Keratinocyte (primary cell): ENCODE results near the gene PRPF18.

Experiments
- EZH2 ChIP-seq: IDR thresholded peaks from one replicate; pipeline ENCODE4 v1.6.1; 2012; ENCODE audit warnings: inconsistent platforms, mild to moderate bottlenecking, low read length, moderate library complexity
- TF ChIP-seq, protein P1 (sequence below), 3 experiments: IDR thresholded peaks in 1 of 3; conservative IDR thresholded peaks in 1 of 3; optimal IDR thresholded peaks in 1 of 3; 2 replicates in 2 of 3; 3 replicates in 1 of 3; pipeline versions ENCODE3 to v1.5.1; 2011; ENCODE audit warnings: low read length in 3 of 3, mild to moderate bottlenecking in 3 of 3, moderate library complexity in 2 of 3, control low read depth in 1 of 3, inconsistent platforms in 1 of 3; ENCODE audit not compliant: insufficient read depth in 2 of 3; ENCODE audit errors: extremely low read depth in 1 of 3

- TF ChIP-seq, protein P1, sequence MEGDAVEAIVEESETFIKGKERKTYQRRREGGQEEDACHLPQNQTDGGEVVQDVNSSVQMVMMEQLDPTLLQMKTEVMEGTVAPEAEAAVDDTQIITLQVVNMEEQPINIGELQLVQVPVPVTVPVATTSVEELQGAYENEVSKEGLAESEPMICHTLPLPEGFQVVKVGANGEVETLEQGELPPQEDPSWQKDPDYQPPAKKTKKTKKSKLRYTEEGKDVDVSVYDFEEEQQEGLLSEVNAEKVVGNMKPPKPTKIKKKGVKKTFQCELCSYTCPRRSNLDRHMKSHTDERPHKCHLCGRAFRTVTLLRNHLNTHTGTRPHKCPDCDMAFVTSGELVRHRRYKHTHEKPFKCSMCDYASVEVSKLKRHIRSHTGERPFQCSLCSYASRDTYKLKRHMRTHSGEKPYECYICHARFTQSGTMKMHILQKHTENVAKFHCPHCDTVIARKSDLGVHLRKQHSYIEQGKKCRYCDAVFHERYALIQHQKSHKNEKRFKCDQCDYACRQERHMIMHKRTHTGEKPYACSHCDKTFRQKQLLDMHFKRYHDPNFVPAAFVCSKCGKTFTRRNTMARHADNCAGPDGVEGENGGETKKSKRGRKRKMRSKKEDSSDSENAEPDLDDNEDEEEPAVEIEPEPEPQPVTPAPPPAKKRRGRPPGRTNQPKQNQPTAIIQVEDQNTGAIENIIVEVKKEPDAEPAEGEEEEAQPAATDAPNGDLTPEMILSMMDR (optimal IDR thresholded peaks at IDR 0.05 in 1 of 3, IDR thresholded peaks at IDR 0.05 in 1 of 3, conservative IDR thresholded peaks at IDR 0.05 in 1 of 3; ENCODE audit: extremely low read depth in 1 of 3, insufficient read depth in 2 of 3, low read length in 3 of 3), result no peak
- TF ChIP-seq EZH2, result no peak
Measured at GRCh38 chr10:13567030-13567429, 19.7 kb upstream of the PRPF18 start.
